HEK293 (cell line): ENCODE data around the gene DOK5.
A peak's percentile ranks its signal among the peaks of the same experiment; 100 is the strongest.

Experiments
- CTCF ChIA-PET: fragments of 350-600 bp; formaldehyde crosslinking; extraction: SDS; loops from one replicate; lab custom pipeline; 2021; ENCODE audit warnings: antibody characterized with exemption; lab: Yijun Ruan, JAX
- POLR2A ChIA-PET: fragments of 300-600 bp; formaldehyde crosslinking; extraction: SDS; loops from one replicate; lab custom pipeline; 2020; ENCODE audit warnings: antibody characterized with exemption, inconsistent platforms; lab: Yijun Ruan, JAX
- H3K27ac ChIP-seq: fragments of 200-500 bp; sonication (Bioruptor generic); 2 replicates; pipeline ENCODE4 v1.5.1; 2014; ENCODE audit warnings: low read depth, low read length, control low read depth, inconsistent platforms; ENCODE audit errors: extremely low read depth
- H3K36me3 ChIP-seq, 2 experiments: fragments of 200-500 bp in 1 of 2; sonication (Bioruptor generic) in 1 of 2; 1 replicate in 1 of 2; 2 replicates in 1 of 2; pipeline ENCODE4 v1.5.1; 2014 to 2017; ENCODE audit warnings: inconsistent platforms in 2 of 2, low read length in 2 of 2; ENCODE audit not compliant: control insufficient read depth in 2 of 2, insufficient read depth in 1 of 2
- H3K4me1 ChIP-seq: fragments of 200-500 bp; sonication (Bioruptor generic); 2 replicates; pipeline ENCODE4 v1.5.1; 2014; ENCODE audit warnings: mild to moderate bottlenecking, low read length, inconsistent platforms; ENCODE audit not compliant: control insufficient read depth, insufficient read depth
- H3K4me3 ChIP-seq: 2 replicates; pipeline ENCODE4 v1.5.1; 2011; ENCODE audit warnings: low read depth, mild to moderate bottlenecking, control low read depth, low read length, moderate library complexity
- H3K9me3 ChIP-seq: fragments of 200-500 bp; sonication (Bioruptor generic); 2 replicates; pipeline ENCODE4 v1.5.1; 2014; ENCODE audit warnings: low read depth, low read length, inconsistent platforms; ENCODE audit not compliant: control insufficient read depth, insufficient read depth
- BCL11A ChIP-seq: fragments of 450-650 bp; formaldehyde crosslinking; IDR thresholded peaks from 2 replicates; pipeline ENCODE4 v1.5.1; 2016; ENCODE audit warnings: low read depth, missing biosample characterization, missing genetic modification characterization
- EGR2 ChIP-seq: fragments of 450-650 bp; formaldehyde crosslinking; IDR thresholded peaks from 2 replicates; pipeline ENCODE4 v1.5.1; 2016; ENCODE audit warnings: low read depth, missing biosample characterization, missing genetic modification characterization
- KLF9 ChIP-seq: fragments of 450-650 bp; formaldehyde crosslinking; IDR thresholded peaks from 2 replicates; pipeline ENCODE4 v1.5.1; 2016; ENCODE audit warnings: missing biosample characterization, missing genetic modification characterization, low read depth
- PRDM1 ChIP-seq: fragments of 450-650 bp; formaldehyde crosslinking; IDR thresholded peaks from 2 replicates; pipeline ENCODE4; 2016; ENCODE audit warnings: missing biosample characterization, missing genetic modification characterization
- SP2 ChIP-seq: fragments of 450-650 bp; formaldehyde crosslinking; IDR thresholded peaks from 2 replicates; pipeline ENCODE4 v1.5.1; 2016; ENCODE audit warnings: missing biosample characterization, missing genetic modification characterization
- SP7 ChIP-seq: fragments of 450-650 bp; formaldehyde crosslinking; IDR thresholded peaks from 2 replicates; pipeline ENCODE4 v1.5.1; 2016; ENCODE audit warnings: missing biosample characterization, missing genetic modification characterization
- YY2 ChIP-seq: fragments of 450-650 bp; formaldehyde crosslinking; IDR thresholded peaks from 2 replicates; pipeline ENCODE4 v1.5.1; 2016; ENCODE audit warnings: missing biosample characterization, missing genetic modification characterization
- ZBTB21 ChIP-seq: fragments of 450-650 bp; formaldehyde crosslinking; IDR thresholded peaks from 2 replicates; pipeline ENCODE4 v1.5.1; 2017; ENCODE audit warnings: missing biosample characterization, missing genetic modification characterization
- ZNF175 ChIP-seq: fragments of 450-650 bp; formaldehyde crosslinking; IDR thresholded peaks from 2 replicates; pipeline ENCODE4 v1.5.1; 2016; ENCODE audit warnings: missing biosample characterization, missing genetic modification characterization
- ZNF248 ChIP-seq: fragments of 450-650 bp; formaldehyde crosslinking; IDR thresholded peaks from 2 replicates; pipeline ENCODE4 v1.5.1; 2017; ENCODE audit warnings: missing biosample characterization, missing genetic modification characterization
- ZNF274 ChIP-seq, 2 experiments: fragments of 200-500 bp in 1 of 2; fragments of 450-650 bp in 1 of 2; sonication (Bioruptor generic) in 1 of 2; formaldehyde crosslinking in 1 of 2; IDR thresholded peaks; 2 replicates each; pipeline versions ENCODE4 v1.5.1 to v1.6.1; 2014 to 2016; ENCODE audit warnings: borderline replicate concordance in 1 of 2, inconsistent platforms in 1 of 2, low read length in 1 of 2, missing biosample characterization in 1 of 2, missing genetic modification characterization in 1 of 2
- ZNF354C ChIP-seq: fragments of 450-650 bp; formaldehyde crosslinking; IDR thresholded peaks from 2 replicates; pipeline ENCODE4 v1.5.1; 2016; ENCODE audit warnings: missing biosample characterization, missing genetic modification characterization, low read depth, borderline replicate concordance
- ZNF48 ChIP-seq: fragments of 450-650 bp; formaldehyde crosslinking; IDR thresholded peaks from 2 replicates; pipeline ENCODE4 v1.5.1; 2016; ENCODE audit warnings: missing biosample characterization, missing genetic modification characterization
- ZNF600 ChIP-seq: fragments of 450-650 bp; formaldehyde crosslinking; IDR thresholded peaks from 2 replicates; pipeline ENCODE4 v1.5.1; 2016; ENCODE audit warnings: missing biosample characterization, missing genetic modification characterization
- ZNF654 ChIP-seq: fragments of 450-650 bp; formaldehyde crosslinking; IDR thresholded peaks from 2 replicates; pipeline ENCODE4 v1.5.1; 2016; ENCODE audit warnings: low read depth, missing biosample characterization, missing genetic modification characterization
- ZNF776 ChIP-seq: fragments of 450-650 bp; formaldehyde crosslinking; IDR thresholded peaks from 2 replicates; pipeline ENCODE4 v1.5.0; 2017; ENCODE audit warnings: missing biosample characterization, missing genetic modification characterization, borderline replicate concordance
- TF ChIP-seq, protein P1 (sequence below): fragments of 450-650 bp; formaldehyde crosslinking; IDR thresholded peaks from 2 replicates; pipeline ENCODE4 v1.5.1; 2016; ENCODE audit warnings: missing biosample characterization, missing genetic modification characterization, borderline replicate concordance
- TF ChIP-seq, protein P2 (sequence below): fragments of 450-650 bp; formaldehyde crosslinking; IDR thresholded peaks from 2 replicates; pipeline ENCODE4 v1.5.1; 2016; ENCODE audit warnings: missing biosample characterization, missing genetic modification characterization
- TF ChIP-seq, protein P3 (sequence below): fragments of 450-650 bp; formaldehyde crosslinking; IDR thresholded peaks from 2 replicates; pipeline ENCODE4 v1.5.1; 2016; ENCODE audit warnings: missing biosample characterization, missing genetic modification characterization

DOK5 gene

DNA sequence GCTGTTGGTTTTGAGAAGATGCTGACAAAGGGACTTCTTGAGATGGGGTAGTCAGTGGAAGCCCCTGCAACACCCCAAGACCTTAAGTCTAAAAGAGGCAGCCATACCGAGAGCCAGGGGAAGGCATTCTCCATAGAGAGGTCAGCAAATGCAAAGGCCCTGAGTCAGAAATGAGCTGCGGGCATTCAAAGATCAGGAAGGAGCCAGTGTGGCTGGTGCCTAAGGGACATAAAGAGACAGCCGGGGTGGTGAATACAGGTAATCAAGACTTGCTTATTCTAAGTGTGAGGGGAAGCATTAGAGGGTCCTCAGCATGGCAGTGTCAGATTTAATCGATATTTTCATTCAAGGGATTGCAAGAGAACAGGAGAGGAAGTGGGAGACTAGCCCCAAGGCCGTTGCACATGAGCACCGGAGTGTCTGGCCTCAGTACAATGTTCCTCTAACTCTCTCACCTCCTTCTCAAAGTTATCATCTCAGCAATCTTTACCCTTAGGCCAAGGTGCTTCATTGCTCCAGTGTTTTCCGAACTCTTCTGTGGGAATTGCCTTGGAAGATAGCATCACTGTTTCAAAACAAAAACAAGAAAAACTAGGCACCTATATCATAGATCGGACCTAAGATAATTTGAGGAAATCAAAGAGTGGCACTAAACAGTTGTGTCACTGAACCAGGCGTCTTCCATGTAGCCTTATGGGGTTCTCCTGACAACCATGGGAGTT lies 173.2 kb downstream of the DOK5 start (continued):
- TF ChIP-seq ZNF48 (tag by site-specific recombination) (no peak), ZNF248 (tag by site-specific recombination) (no peak), ZNF274 (IDR thresholded peaks at IDR 0.05; ENCODE audit: low read length) (no peak), ZNF274 (tag by site-specific recombination; IDR thresholded peaks at IDR 0.05; ENCODE audit: borderline replicate concordance) (no peak), YY2 (tag by site-specific recombination) (no peak)
- TF ChIP-seq, protein P1, sequence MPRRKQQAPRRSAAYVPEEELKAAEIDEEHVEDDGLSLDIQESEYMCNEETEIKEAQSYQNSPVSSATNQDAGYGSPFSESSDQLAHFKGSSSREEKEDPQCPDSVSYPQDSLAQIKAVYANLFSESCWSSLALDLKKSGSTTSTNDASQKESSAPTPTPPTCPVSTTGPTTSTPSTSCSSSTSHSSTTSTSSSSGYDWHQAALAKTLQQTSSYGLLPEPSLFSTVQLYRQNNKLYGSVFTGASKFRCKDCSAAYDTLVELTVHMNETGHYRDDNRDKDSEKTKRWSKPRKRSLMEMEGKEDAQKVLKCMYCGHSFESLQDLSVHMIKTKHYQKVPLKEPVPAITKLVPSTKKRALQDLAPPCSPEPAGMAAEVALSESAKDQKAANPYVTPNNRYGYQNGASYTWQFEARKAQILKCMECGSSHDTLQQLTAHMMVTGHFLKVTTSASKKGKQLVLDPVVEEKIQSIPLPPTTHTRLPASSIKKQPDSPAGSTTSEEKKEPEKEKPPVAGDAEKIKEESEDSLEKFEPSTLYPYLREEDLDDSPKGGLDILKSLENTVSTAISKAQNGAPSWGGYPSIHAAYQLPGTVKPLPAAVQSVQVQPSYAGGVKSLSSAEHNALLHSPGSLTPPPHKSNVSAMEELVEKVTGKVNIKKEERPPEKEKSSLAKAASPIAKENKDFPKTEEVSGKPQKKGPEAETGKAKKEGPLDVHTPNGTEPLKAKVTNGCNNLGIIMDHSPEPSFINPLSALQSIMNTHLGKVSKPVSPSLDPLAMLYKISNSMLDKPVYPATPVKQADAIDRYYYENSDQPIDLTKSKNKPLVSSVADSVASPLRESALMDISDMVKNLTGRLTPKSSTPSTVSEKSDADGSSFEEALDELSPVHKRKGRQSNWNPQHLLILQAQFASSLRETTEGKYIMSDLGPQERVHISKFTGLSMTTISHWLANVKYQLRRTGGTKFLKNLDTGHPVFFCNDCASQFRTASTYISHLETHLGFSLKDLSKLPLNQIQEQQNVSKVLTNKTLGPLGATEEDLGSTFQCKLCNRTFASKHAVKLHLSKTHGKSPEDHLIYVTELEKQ = no peak
- TF ChIP-seq, all 188 proteins: peak for 0

DNA sequence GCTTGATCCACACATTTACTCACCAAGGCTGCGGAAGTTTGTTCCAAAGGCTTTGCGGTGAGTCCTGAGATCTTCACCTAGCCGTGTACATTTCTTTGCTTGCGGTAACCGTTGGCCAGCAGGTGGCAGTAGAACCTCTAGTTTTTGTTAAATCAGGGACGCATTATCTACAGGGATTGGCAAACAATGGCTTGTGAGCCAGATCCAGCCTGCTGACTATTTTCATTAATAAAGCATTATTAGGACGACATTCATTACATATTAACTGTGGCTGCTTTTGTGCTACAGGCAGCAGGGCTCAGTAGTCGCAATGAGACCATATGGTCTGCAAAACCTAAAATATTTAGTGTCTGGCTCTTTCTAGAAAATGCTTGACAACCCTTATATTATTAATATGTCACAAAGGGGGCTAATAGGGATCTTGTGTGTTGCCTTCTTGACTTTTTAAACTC lies 174.1 kb downstream of the DOK5 start:
- POLR2A ChIA-PET = no interaction called here
- peak; percentile 76 for TF ChIP-seq ZNF654 (tag by site-specific recombination)
- TF ChIP-seq EGR2 (tag by site-specific recombination) = no peak
- TF ChIP-seq, all 188 proteins: peak for 1
- Histone ChIP-seq H3K9me3 (no peaks in the 10 kb centered on the region), H3K27ac (no peak overlapping the region), H3K4me3 (no peak overlapping the region), H3K36me3 (no peaks in the 10 kb centered on the region), H3K4me1 (no peaks in the 10 kb centered on the region)
- CTCF ChIA-PET = interaction anchor here (0.6 to 1.2 kb wide), 4 partner anchors 10 to 1500 kb away, joined by 3 to 4 read pairs (median 4); no protein-coding TSS in a partner anchor

DNA sequence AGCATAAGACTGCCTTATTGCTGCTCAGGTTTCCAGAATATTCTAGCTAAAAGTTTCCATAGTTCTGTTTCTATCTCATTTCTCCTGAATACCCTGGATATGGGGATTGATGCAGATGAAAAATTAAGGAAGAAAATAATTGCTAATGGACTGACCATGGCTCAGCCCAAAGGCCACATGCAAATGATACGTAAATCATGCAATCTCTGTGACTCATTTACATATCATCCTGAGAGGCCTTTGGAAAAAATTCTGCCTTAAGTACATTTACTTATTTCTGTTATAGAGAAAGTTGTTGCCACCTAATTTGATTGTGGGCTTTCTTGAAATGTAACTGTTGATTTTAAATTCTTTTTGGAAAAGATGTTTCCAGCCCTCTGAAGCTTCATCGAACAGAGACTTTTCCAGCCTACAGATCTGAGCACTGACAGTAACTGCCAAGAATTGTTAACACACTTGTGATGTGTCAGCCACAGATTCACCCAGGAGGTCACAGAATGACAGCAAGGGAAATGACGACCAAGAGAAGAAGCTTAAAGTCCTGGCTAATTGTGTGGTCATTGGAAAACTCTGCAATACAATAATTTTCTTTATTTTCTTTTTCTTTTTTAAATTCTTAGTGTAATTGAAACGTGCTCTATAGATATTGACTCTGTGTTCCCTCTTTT lies 174.8 kb downstream of the DOK5 start:
- ChIA-PET POLR2A (no interaction called here), CTCF (interaction anchor here (0.7 to 1.6 kb wide), 6 partner anchors 11 to 845 kb away, joined by 3 to 6 read pairs (median 4); no protein-coding TSS in a partner anchor)
- Histone ChIP-seq H3K4me3 (no peak overlapping the region), H3K27ac (no peak overlapping the region), H3K4me1 (no peaks in the 10 kb centered on the region), H3K9me3 (no peaks in the 10 kb centered on the region), H3K36me3 (no peaks in the 10 kb centered on the region)
- no peak for TF ChIP-seq ZNF776 (tag by site-specific recombination)
- TF ChIP-seq BCL11A = no peak
- TF ChIP-seq, protein P2, sequence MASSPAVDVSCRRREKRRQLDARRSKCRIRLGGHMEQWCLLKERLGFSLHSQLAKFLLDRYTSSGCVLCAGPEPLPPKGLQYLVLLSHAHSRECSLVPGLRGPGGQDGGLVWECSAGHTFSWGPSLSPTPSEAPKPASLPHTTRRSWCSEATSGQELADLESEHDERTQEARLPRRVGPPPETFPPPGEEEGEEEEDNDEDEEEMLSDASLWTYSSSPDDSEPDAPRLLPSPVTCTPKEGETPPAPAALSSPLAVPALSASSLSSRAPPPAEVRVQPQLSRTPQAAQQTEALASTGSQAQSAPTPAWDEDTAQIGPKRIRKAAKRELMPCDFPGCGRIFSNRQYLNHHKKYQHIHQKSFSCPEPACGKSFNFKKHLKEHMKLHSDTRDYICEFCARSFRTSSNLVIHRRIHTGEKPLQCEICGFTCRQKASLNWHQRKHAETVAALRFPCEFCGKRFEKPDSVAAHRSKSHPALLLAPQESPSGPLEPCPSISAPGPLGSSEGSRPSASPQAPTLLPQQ (tag by site-specific recombination) = no peak
- no peak for TF ChIP-seq ZBTB21
- no peak for TF ChIP-seq ZNF600 (tag by site-specific recombination)

DNA sequence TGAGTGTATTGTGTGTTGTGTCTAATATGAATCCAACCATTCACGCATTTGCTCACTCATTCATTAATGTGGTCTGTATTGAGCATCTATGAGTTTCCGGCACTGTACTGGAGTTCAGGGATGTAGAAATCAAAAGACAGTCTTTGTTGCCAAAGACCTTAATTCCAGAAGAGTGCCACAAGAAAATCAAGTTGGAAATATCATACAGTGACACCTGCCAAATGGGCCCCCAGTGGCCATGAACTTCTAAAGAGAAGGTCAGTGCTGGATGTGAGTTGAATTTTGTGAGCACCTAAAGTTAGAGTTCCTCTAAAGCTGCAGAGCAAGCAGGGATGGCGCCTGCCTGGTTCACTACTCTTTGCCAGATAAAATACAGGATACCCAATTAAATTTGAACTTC lies 175.9 kb downstream of the DOK5 start:
- H3K9me3 ChIP-seq = no peaks in the 10 kb centered on the region
- POLR2A ChIA-PET = no interaction called here
- H3K36me3 ChIP-seq = no peaks in the 10 kb centered on the region
- no peaks in the 10 kb centered on the region for H3K4me1 ChIP-seq
- H3K27ac ChIP-seq = no peak overlapping the region
- H3K4me3 ChIP-seq = no peak overlapping the region
- CTCF ChIA-PET = interaction anchor here (1.0 to 1.6 kb wide), 2 partner anchors 16 to 75 kb away, joined by 4 to 5 read pairs; no protein-coding TSS in a partner anchor
- TF ChIP-seq, protein P3, sequence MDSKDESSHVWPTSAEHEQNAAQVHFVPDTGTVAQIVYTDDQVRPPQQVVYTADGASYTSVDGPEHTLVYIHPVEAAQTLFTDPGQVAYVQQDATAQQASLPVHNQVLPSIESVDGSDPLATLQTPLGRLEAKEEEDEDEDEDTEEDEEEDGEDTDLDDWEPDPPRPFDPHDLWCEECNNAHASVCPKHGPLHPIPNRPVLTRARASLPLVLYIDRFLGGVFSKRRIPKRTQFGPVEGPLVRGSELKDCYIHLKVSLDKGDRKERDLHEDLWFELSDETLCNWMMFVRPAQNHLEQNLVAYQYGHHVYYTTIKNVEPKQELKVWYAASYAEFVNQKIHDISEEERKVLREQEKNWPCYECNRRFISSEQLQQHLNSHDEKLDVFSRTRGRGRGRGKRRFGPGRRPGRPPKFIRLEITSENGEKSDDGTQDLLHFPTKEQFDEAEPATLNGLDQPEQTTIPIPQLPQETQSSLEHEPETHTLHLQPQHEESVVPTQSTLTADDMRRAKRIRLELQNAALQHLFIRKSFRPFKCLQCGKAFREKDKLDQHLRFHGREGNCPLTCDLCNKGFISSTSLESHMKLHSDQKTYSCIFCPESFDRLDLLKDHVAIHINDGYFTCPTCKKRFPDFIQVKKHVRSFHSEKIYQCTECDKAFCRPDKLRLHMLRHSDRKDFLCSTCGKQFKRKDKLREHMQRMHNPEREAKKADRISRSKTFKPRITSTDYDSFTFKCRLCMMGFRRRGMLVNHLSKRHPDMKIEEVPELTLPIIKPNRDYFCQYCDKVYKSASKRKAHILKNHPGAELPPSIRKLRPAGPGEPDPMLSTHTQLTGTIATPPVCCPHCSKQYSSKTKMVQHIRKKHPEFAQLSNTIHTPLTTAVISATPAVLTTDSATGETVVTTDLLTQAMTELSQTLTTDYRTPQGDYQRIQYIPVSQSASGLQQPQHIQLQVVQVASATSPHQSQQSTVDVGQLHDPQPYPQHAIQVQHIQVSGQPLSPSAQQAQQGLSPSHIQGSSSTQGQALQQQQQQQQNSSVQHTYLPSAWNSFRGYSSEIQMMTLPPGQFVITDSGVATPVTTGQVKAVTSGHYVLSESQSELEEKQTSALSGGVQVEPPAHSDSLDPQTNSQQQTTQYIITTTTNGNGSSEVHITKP (tag by site-specific recombination) = no peak
- no peak for TF ChIP-seq PRDM1 (tag by site-specific recombination)
- no peak for TF ChIP-seq ZNF175 (tag by site-specific recombination)
- no peak for TF ChIP-seq SP7 (tag by site-specific recombination)
- no peak for TF ChIP-seq ZNF354C
- no peak for TF ChIP-seq SP2 (tag by site-specific recombination)
- no peak for TF ChIP-seq KLF9 (tag by site-specific recombination)
- no peak for TF ChIP-seq ZNF274 (IDR thresholded peaks at IDR 0.05; ENCODE audit: low read length)
- no peak for TF ChIP-seq ZNF274 (tag by site-specific recombination; IDR thresholded peaks at IDR 0.05; ENCODE audit: borderline replicate concordance)
